Dermis blood vessel endothelial cell (primary cell): Measurements from ENCODE around the gene GPC5. TPM values are rescaled to one million over a fixed set of nuclear protein-coding genes. Genes with fewer than 3 reads are reported as not detected.

Experiments used
- DNase-seq: peaks from one replicate; pipeline ENCODE4 v3.0.0; 2010
- total RNA-seq: library from RNA; depleted of rRNA; stranded (reverse); fragments of >200 nt; gene quantifications from 2 replicates; pipeline ENCODE4 v1.2.3, GENCODE V29; 2014

GPC5 gene
- total RNA-seq, 1 donor from 2014 or later: 0.34 TPM

- DNase-seq: no peak
Measured at GRCh38 chr13:91464336-91464735, 65.9 kb downstream of the GPC5 start.

GRCh38 chr13:91467236-91467635 lies 68.8 kb downstream of the GPC5 start:
- no peak for DNase-seq

GRCh38 chr13:91468301-91468700 lies 69.9 kb downstream of the GPC5 start:
- DNase-seq: no peak

- DNase-seq: no peak
Measured at GRCh38 chr13:91470084-91470621, 71.7 kb downstream of the GPC5 start.

GRCh38 chr13:91470681-91471080 lies 72.3 kb downstream of the GPC5 start:
- DNase-seq: no peak

- no peak for DNase-seq
Measured at GRCh38 chr13:91482427-91482826, 84.0 kb downstream of the GPC5 start.

- no peak for DNase-seq
Measured at GRCh38 chr13:91491980-91492379, 93.6 kb downstream of the GPC5 start.

- DNase-seq: no peak
Measured at GRCh38 chr13:91493442-91493841, 95.0 kb downstream of the GPC5 start.

GRCh38 chr13:91498298-91498697 lies 99.9 kb downstream of the GPC5 start:
- no peak for DNase-seq

GRCh38 chr13:91504216-91504615 lies 105.8 kb downstream of the GPC5 start:
- no peak for DNase-seq

GRCh38 chr13:91506759-91507158 lies 108.3 kb downstream of the GPC5 start:
- DNase-seq: no peak

GRCh38 chr13:91510058-91510457 lies 111.6 kb downstream of the GPC5 start:
- DNase-seq: no peak

- DNase-seq: no peak
Measured at GRCh38 chr13:91513790-91514189, 115.4 kb downstream of the GPC5 start.

- DNase-seq: no peak
Measured at GRCh38 chr13:91516799-91517198, 118.4 kb downstream of the GPC5 start.

- DNase-seq: no peak
Measured at GRCh38 chr13:91520952-91521351, 122.5 kb downstream of the GPC5 start.

- no peak for DNase-seq
Measured at GRCh38 chr13:91523116-91523515, 124.7 kb downstream of the GPC5 start.

GRCh38 chr13:91526543-91527033 lies 128.2 kb downstream of the GPC5 start:
- DNase-seq: no peak

- DNase-seq: no peak
Measured at GRCh38 chr13:91529739-91530482, 131.5 kb downstream of the GPC5 start.

- no peak for DNase-seq
Measured at GRCh38 chr13:91531646-91532045, 133.2 kb downstream of the GPC5 start.

- DNase-seq: no peak
Measured at GRCh38 chr13:91533354-91533753, 134.9 kb downstream of the GPC5 start.

GRCh38 chr13:91534996-91535395 lies 136.6 kb downstream of the GPC5 start:
- DNase-seq: no peak

- DNase-seq: no peak
Measured at GRCh38 chr13:91537376-91537775, 139.0 kb downstream of the GPC5 start.

- no peak for DNase-seq
Measured at GRCh38 chr13:91539286-91540157, 141.1 kb downstream of the GPC5 start.
